HG02642 (cell line): ENCODE results near the gene MED8.
"Not testable (repeated sequence)": the region's sequence is repeated elsewhere in the genome, so short reads cannot be mapped to it uniquely, and the experiment has no call there.

Experiments
- ATAC-seq: cut with Tn5 transposase; IDR thresholded peaks from one replicate; pipeline ENCODE4 v1.9.1; 2021; ENCODE audit warnings: mild to moderate bottlenecking; ENCODE audit not compliant: unreplicated experiment, poor library complexity

MED8 gene

GRCh38 chr1:43422995-43423671, 33.5 kb upstream of the MED8 start:
- ATAC-seq = no peak

- no peak for ATAC-seq
Measured at GRCh38 chr1:43421976-43422750, 32.6 kb upstream of the MED8 start.

GRCh38 chr1:43421396-43421795, 31.8 kb upstream of the MED8 start:
- ATAC-seq = no peak

GRCh38 chr1:43420874-43421273, 31.3 kb upstream of the MED8 start:
- no peak for ATAC-seq

- ATAC-seq = no peak
Measured at GRCh38 chr1:43419627-43420425, 30.2 kb upstream of the MED8 start.

GRCh38 chr1:43418858-43419257, 29.3 kb upstream of the MED8 start:
- no peak for ATAC-seq

- no peak for ATAC-seq
Measured at GRCh38 chr1:43415901-43416300, 26.3 kb upstream of the MED8 start.

- ATAC-seq = no peak
Measured at GRCh38 chr1:43414634-43415223, 25.1 kb upstream of the MED8 start.

GRCh38 chr1:43413426-43413825, 23.8 kb upstream of the MED8 start:
- ATAC-seq = not testable (repeated sequence)

- ATAC-seq = no peak
Measured at GRCh38 chr1:43410571-43410970, 21.0 kb upstream of the MED8 start.

GRCh38 chr1:43405876-43406234, 16.3 kb upstream of the MED8 start:
- no peak for ATAC-seq

GRCh38 chr1:43405219-43405875, 15.7 kb upstream of the MED8 start:
- no peak for ATAC-seq

- ATAC-seq = no peak
Measured at GRCh38 chr1:43404353-43404752, 14.8 kb upstream of the MED8 start.

- no peak for ATAC-seq
Measured at GRCh38 chr1:43402089-43402865, 12.7 kb upstream of the MED8 start.

GRCh38 chr1:43400441-43400840, 10.8 kb upstream of the MED8 start:
- ATAC-seq = not testable (repeated sequence)

- ATAC-seq = no peak
Measured at GRCh38 chr1:43398227-43398626, 8.6 kb upstream of the MED8 start.

- no peak for ATAC-seq
Measured at GRCh38 chr1:43396059-43396458, 6.5 kb upstream of the MED8 start.

- ATAC-seq = no peak
Measured at GRCh38 chr1:43395523-43395922, 5.9 kb upstream of the MED8 start.

GRCh38 chr1:43392702-43393101, 3.1 kb upstream of the MED8 start:
- ATAC-seq = no peak

GRCh38 chr1:43388613-43389012, 987 bp downstream of the MED8 start:
- no peak for ATAC-seq
